Pancreas (tissue), 10 donors: Measurements from ENCODE around the gene DOCK1. TPM values are rescaled to one million over a fixed set of nuclear protein-coding genes. Genes with fewer than 3 reads are reported as not detected.

ENCODE experiments used
- ATAC-seq, 4 donors: fragments of 200-7000 bp; cut with Tn5 transposase; one replicate each; pipeline versions ENCODE4 v1.8.0 to v1.9.1; 2020; ENCODE audit warnings: mild to moderate bottlenecking in 4 of 4, moderate library complexity in 4 of 4
- DNase-seq, 6 donors: peaks; one replicate each; pipeline ENCODE4 v3.0.0-alpha.2; 2020
- FAIRE-seq: peaks from 2 replicates; lab custom pipeline; 2012; peaks lifted over from hg19 to GRCh38; lab: Jason Lieb, UNC
- H3K27ac ChIP-seq, 4 donors: fragments of 200-600 bp; sonication (generic); 1 replicate in 3 of 4; 2 replicates in 1 of 4; pipeline versions ENCODE4 v1.5.0 to v1.8.0; 2020
- H3K27me3 ChIP-seq, 4 donors: fragments of 200-600 bp; one replicate each; pipeline ENCODE4 v1.8.0; 2021
- H3K36me3 ChIP-seq, 3 donors: fragments of 200-600 bp; sonication (generic) in 1 of 3; one replicate each; pipeline versions ENCODE4 v1.5.0 to v1.8.0; 2020 to 2021
- H3K4me1 ChIP-seq, 3 donors: fragments of 200-600 bp; one replicate each; pipeline ENCODE4 v1.8.0; 2021
- H3K4me3 ChIP-seq, 4 donors: fragments of 200-600 bp; sonication (generic) in 2 of 4; one replicate each; pipeline versions ENCODE4 v1.5.0 to v1.8.0; 2020 to 2021
- H3K9me3 ChIP-seq, 4 donors: fragments of 200-600 bp; one replicate each; pipeline ENCODE4 v1.8.0; 2021
- WGBS, 2 donors: extraction: QIAGEN DNeasy Blood & Tissue Kit; methylation state at CpG; one replicate each; pipeline ENCODE4 v1.1.7; 2013; 5-methylcytosine and 5-hydroxymethylcytosine counted together
- intact Hi-C, 3 donors: fragments of 100-400 bp; cut with DNase I; formaldehyde crosslinking; loops; one replicate each; pipeline versions ENCODE4 v1.11.1 to v1.14.2; 2022
- polyA plus RNA-seq, 2 donors: library from polyadenylated mRNA; stranded (reverse); fragments of 200-250 nt; gene quantifications; one replicate each; pipeline ENCODE4 v1.2.3, GENCODE V29; 2013
- total RNA-seq, 6 donors: library from RNA; stranded (reverse); fragmentation: NEBNext Ultra II Directional in 4 of 6; extraction: Animal tissue kit (Norgen Biotek cat#: 25700) in 4 of 6; gene quantifications; one replicate each; pipeline versions ENCODE4 v1.2.1 to v1.2.4, GENCODE V29; 2021 to 2023
- TF ChIP-seq, protein P1 (sequence below), 4 donors: fragments of 200-600 bp; sonication (generic) in 3 of 4; IDR thresholded peaks; one replicate each; pipeline versions ENCODE4 v1.5.0 to v1.8.0; 2021; ENCODE audit warnings: antibody characterized with exemption in 4 of 4
- donor health status: healthy with polysubstance abuse.
- donor health status: DM: no; HTN: no; CAD: no; lungs with moderate emphysema.
- donor health status: DM: no; HTN: no; CAD: no.
- donor health status: control.
- donor health status: control.
- donor health status: Bipolar disorder and iron deficiency.
- donor health status: DM: yes; HTN: yes; CAD: no.
- donor health status: DM: no; HTN: no; CAD: no.
- donor health status: DM: no; HTN: no; CAD: no.
- donor health status: DM: yes; HTN: yes; CAD: no.

The DOCK1 gene
- total and polyA plus RNA-seq, 8 donors = 12.1 to 38.6 (median 24.2) TPM

DNA sequence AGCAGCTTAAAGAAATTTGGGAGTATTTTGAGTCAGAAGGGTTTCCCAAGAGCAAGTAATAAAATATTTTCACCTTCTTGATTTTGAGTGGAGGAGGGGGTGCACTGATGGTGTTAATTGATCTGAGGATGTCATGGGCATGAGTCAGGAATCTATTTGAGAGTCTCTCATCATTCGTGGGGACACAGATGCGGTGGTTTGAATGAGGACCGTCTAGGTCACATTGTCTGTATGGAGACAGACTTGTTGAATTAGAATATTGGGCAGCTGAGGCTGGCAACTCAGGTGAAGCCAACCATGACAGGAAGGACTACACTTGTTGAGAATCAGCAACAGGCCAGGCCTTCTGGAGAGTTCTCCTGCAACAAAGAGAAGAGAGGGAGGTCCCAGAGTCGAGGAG, 164.2 kb downstream of the DOCK1 start:
- FAIRE-seq (no peak), ATAC-seq (no peak), DNase-seq (no peak)
- TF ChIP-seq, protein P1, sequence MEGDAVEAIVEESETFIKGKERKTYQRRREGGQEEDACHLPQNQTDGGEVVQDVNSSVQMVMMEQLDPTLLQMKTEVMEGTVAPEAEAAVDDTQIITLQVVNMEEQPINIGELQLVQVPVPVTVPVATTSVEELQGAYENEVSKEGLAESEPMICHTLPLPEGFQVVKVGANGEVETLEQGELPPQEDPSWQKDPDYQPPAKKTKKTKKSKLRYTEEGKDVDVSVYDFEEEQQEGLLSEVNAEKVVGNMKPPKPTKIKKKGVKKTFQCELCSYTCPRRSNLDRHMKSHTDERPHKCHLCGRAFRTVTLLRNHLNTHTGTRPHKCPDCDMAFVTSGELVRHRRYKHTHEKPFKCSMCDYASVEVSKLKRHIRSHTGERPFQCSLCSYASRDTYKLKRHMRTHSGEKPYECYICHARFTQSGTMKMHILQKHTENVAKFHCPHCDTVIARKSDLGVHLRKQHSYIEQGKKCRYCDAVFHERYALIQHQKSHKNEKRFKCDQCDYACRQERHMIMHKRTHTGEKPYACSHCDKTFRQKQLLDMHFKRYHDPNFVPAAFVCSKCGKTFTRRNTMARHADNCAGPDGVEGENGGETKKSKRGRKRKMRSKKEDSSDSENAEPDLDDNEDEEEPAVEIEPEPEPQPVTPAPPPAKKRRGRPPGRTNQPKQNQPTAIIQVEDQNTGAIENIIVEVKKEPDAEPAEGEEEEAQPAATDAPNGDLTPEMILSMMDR (IDR thresholded peaks at IDR 0.05) = no peak
- H3K27ac ChIP-seq = no peak overlapping the region
- WGBS, 2 donors = 83 to 95% methylated on average over 4 of the region's 4 CpGs
- H3K27me3 ChIP-seq = no peaks in the 10 kb centered on the region
- H3K4me1 ChIP-seq = no peaks in the 10 kb centered on the region
- no peak overlapping the region for H3K4me3 ChIP-seq
- H3K36me3 ChIP-seq = peaks cover 0 to 11% (median 0%) of the 10 kb centered on the region in 3 donors
- H3K9me3 ChIP-seq = no peaks in the 10 kb centered on the region
- intact Hi-C loops = no loop called here

DNA sequence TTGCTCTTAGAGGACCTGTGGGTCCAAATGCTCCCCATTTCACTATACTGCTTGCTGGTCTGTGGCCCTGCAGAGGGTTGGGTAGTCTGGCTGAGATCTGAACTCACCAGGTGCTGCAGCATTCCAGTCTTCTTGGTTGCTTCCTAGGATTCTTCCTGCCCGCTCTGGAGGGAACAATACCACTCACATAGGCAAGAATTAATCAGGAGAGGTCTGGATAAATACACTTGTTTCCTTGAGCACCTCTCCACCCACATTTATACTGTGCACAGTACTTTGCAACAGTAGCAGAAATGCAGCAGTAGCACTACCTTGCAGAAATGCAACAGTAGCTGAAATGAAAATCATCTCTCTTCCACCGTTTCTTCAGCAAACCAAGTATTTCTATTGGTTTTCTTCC, 165.9 kb downstream of the DOCK1 start:
- Histone ChIP-seq H3K27ac (no peak overlapping the region), H3K36me3 (peaks cover 0 to 10% (median 2%) of the 10 kb centered on the region in 3 donors), H3K9me3 (no peaks in the 10 kb centered on the region), H3K4me3 (no peak overlapping the region), H3K27me3 (no peaks in the 10 kb centered on the region), H3K4me1 (no peaks in the 10 kb centered on the region)
- FAIRE-seq (no peak), ATAC-seq (no peak), DNase-seq (no peak)
- TF ChIP-seq, protein P1 (IDR thresholded peaks at IDR 0.05) = no peak
- intact Hi-C loops = no loop called here
- WGBS, 2 donors = 86 to 95% methylated on average over 2 of the region's 2 CpGs

DNA sequence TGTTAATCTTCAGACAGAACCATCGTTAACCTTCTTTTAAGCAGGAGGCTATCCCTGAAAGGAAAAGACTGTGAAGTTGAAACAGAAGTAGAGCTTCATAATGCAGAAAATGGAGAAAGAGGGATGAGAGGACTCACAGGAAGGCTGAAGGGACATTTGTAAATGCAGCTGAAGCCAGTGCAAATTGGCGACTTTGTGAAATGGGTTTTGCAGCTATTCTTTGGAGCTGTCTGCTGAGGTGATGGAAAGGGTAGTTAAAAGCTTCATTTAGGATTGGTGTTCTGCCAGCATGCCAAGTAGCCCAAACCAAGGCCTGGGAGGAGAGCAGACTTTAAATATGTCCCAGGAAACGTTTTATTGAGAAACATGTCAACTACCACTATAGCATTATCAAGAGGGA, 168.4 kb downstream of the DOCK1 start:
- FAIRE-seq (no peak), ATAC-seq (no peak), DNase-seq (no peak)
- Histone ChIP-seq H3K4me3 (no peak overlapping the region), H3K27ac (no peak overlapping the region), H3K4me1 (no peaks in the 10 kb centered on the region), H3K27me3 (no peaks in the 10 kb centered on the region), H3K36me3 (peaks cover 0 to 4% (median 3%) of the 10 kb centered on the region in 3 donors), H3K9me3 (no peaks in the 10 kb centered on the region)
- WGBS, 2 donors = 88 to 90% methylated on average over 3 of the region's 3 CpGs
- TF ChIP-seq, protein P1 (IDR thresholded peaks at IDR 0.05) = no peak
- intact Hi-C loops = no loop called here

DNA sequence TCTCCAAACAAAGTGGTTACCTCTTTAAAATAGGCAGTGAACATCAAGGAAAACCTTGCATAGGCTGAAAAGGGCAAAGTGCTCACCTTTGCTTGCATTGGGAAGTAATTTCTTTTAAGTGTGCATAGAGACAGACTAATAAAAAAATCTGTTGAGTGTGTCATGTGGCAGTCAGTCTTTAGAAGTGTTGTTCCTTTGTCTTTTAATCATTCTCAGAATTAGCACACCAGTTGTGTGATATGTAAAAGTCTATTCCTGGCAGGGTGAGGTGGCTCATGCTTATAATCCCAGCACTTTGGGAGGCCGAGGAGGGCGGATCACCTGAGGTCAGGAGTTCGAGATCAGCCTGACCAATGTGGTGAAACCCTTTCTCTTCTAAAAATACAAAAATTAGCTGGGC, 174.2 kb downstream of the DOCK1 start:
- no peak for ATAC-seq

DNA sequence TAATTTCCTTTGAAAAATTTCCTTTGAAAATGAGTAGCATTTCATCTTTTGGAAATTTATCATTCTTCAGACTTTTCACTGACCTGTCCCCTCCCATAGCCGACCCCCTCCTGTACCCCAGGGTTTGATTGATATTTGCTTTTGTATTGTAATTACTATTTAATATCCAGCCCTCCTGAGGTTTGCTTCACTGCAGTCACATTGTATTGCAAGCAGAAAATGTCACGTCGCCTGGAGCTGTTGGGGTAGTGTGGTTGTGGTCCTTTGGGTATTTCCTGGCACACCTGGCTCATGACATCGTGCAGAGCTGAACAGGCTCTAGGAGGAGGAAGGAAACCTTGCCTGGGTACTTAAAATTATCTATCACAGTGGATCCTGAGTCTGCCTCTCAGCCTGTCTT, 175.1 kb downstream of the DOCK1 start:
- Histone ChIP-seq H3K27me3 (no peaks in the 10 kb centered on the region), H3K9me3 (no peaks in the 10 kb centered on the region), H3K4me1 (no peaks in the 10 kb centered on the region), H3K36me3 (peaks cover 0 to 4% (median 3%) of the 10 kb centered on the region in 3 donors), H3K4me3 (no peak overlapping the region), H3K27ac (no peak overlapping the region)
- WGBS, 2 donors = 79 to 86% methylated on average over 4 of the region's 4 CpGs
- FAIRE-seq = no peak
- TF ChIP-seq, protein P1 (IDR thresholded peaks at IDR 0.05) = no peak
- no peak for DNase-seq
- intact Hi-C loops = no loop called here
- no peak for ATAC-seq

More for the DNA sequence above, 174.2 kb downstream of the DOCK1 start:
- no peak overlapping the region for H3K27ac ChIP-seq
- TF ChIP-seq, protein P1 (IDR thresholded peaks at IDR 0.05) = no peak
- no peaks in the 10 kb centered on the region for H3K27me3 ChIP-seq
- DNase-seq (no peak), FAIRE-seq (no peak)
- WGBS, 2 donors = 98% methylated on average over 3 of the region's 3 CpGs
- H3K4me3 ChIP-seq = no peak overlapping the region
- H3K9me3 ChIP-seq = no peaks in the 10 kb centered on the region
- intact Hi-C loops = no loop called here
- no peaks in the 10 kb centered on the region for H3K4me1 ChIP-seq
- H3K36me3 ChIP-seq = peaks cover 0 to 4% (median 3%) of the 10 kb centered on the region in 3 donors
